Epithelial cell of prostate (primary cell): Measurements from ENCODE around the gene PDCL2.
A peak's percentile ranks its signal among the peaks of the same experiment; 100 is the strongest.
"Not testable (repeated sequence)": the region's sequence is repeated elsewhere in the genome, so short reads cannot be mapped to it uniquely, and the experiment has no call there.

Source experiments
- DNase-seq: peaks from one replicate; pipeline ENCODE4 v3.0.0-alpha.2; 2011; ENCODE audit warnings: low read depth, low spot score
- H3K27ac ChIP-seq: fragments of 450-650 bp; 2 replicates; pipeline ENCODE4 v1.5.1; 2017; ENCODE audit warnings: mild to moderate bottlenecking

Gene PDCL2

DNA sequence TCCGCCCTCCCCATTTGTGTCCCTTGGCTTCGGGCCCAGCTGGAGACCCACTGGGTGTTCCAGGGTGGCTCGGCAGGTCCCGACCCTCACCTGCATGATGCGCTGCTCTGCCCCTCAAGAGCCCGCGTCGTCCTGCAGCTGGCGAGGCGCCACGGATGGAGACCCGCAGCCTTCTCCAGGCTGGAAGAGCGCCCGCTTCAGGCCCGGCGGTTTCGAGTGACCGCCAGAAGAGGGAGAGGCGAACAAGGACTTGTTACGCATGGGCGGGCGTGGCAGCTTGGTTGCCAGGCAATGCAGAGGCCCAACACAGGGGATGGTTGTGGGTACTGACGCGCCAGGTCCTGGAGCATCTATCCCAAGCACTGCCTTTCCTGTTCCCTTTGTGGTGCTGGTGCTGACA lies at the start of gene PDCL2:
TSS of gene PDCL2 (minus strand) at position 232 of the 400 bp plus-strand sequence. CDS start at position 96, 136 bp downstream.
- no peak within 1 kb of the TSS for H3K27ac ChIP-seq
- no peak for DNase-seq

DNA sequence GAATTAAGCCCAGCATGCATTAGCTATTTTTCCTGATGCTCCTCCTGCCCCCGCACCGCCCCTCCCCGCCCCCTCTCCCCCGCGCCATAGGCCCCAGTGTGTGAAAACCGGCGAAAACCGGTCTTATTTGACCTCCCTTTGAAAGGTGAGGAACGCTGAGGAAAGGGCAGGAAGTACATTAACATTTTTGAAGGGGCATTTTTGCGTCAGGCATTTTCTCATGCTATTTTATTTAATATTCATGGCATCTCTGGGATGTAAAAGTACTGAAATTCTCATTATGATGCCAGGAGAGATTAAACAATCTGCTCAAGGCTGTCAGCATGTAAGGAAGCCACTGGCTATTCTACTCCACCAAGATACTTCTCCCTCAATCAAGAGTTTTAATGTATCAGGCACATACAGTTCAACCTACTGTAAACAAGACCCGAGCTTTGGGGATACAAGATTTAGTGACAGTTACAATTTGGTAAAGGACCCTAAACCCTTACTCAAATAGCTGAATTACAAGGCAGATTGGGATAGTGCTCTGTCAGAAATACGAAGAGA lies 45.3 kb upstream of the PDCL2 start:
- H3K27ac ChIP-seq = no peak overlapping the region
- no peak for DNase-seq

GRCh38 chr4:55636656-55636999 lies 44.6 kb upstream of the PDCL2 start:
- no peak overlapping the region for H3K27ac ChIP-seq
- DNase-seq = no peak

DNA sequence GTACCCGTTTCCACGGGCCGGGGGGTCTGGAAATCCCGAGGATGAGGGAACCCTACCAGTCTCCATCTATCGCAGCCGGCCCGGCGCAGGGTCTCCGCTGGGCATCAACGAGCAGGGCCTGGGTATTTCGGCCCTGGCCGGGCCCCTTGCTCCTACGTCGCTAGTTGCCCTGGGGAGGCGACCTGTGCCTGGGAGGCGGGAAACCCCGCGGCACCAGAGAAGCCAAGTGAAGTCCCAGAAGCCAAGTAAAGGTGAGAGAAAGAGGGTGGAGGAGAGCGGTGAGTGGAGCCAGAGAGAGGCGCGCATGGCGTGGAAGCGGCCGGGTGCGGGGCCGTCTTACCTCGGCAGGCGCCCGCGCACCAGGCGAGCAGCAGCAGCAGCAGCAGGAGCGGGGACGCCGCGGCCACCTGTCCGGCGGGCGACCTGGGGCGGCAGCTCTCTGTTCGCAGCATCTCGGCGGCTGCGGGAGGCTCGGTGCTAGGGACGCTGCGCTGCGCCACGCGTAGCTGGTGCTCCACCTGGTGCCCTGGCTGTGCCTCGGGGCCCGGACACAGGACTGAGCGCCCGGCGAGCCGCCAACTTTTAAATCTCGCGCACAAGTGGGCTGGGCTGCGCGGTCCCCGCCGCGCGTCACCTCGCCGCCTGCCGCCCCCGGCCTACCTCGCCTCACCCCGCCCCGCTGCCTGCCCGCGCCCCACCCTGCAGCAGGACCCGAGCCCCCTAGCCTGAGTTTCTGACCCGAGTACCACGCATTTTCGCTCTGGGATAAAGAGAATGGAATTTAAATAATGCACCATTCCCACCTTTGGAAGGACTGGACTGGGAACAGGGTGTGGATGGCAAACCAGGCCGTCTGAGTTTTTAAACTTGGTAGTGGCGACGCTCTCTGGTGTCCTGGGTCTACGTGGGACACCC lies 44.0 kb upstream of the PDCL2 start, which contains the start of gene NMU:
TSS of gene NMU (minus strand) at position 558 of the 915 bp plus-strand sequence. CDS start at position 452, 106 bp downstream.
- H3K27ac ChIP-seq = no peak within 1 kb of the TSS
- DNase-seq = no peak

DNA sequence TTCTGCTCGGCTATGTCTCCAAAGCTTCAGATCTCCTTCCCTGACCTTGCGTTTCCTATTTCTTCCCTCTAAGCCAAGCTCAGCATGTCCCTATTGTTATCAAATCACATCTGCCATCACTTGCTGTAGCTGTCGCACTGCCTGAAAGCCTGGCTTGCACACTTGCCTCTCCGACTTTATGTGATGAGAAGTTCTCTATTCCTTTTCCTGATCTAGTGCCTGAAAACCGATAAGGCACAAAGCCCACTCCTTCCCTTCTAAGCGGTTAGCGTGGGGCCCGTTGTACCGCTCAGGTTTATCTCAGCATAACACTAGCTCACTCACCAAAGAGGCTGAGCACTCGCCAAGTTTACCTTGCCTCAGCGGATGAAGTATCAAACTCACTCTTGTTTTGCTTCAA lies 43.2 kb upstream of the PDCL2 start:
- DNase-seq = no peak
- no peak overlapping the region for H3K27ac ChIP-seq

GRCh38 chr4:55634417-55635128 lies 42.5 kb upstream of the PDCL2 start:
- H3K27ac ChIP-seq = no peak overlapping the region
- DNase-seq = no peak

DNA sequence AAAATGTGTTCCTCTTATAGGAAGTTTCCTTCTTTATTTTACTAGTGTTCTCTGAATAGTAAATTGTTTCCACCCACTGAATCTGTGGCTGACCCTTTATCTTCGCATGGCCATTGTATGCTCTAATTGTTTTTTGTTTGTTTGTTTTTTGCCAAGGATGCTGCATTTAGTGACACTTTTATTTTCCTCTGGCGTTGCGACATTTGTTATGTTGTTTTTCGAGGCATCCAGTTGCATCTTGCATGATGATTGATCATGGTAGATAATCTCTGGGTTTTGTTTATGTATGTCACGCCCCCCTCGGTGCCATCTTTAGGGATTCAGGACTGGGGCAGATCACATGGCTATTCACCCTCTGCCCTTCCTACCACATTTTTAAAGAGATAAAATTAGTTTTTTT lies 41.9 kb upstream of the PDCL2 start:
- no peak for DNase-seq
- no peak overlapping the region for H3K27ac ChIP-seq

- DNase-seq = no peak
- H3K27ac ChIP-seq = no peak overlapping the region
Measured at GRCh38 chr4:55625835-55626234, 33.8 kb upstream of the PDCL2 start.

DNA sequence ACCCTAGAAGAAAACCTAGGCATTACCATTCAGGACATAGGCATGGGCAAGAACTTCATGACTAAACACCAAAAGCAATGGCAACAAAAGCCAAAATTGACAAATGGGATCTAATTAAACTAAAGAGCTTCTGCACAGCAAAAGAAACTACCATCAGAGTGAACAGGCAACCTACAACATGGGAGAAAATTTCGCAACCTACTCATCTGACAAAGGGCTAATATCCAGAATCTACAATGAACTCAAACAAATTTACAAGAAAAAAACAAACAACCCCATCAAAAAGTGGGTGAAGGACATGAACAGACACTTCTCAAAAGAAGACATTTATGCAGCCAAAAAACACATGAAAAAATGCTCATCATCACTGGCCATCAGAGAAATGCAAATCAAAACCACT lies 32.0 kb upstream of the PDCL2 start:
- not testable (repeated sequence) for H3K27ac ChIP-seq, DNase-seq

- H3K27ac ChIP-seq = no peak overlapping the region
- DNase-seq = no peak
Measured at GRCh38 chr4:55618546-55619143, 26.6 kb upstream of the PDCL2 start.

DNA sequence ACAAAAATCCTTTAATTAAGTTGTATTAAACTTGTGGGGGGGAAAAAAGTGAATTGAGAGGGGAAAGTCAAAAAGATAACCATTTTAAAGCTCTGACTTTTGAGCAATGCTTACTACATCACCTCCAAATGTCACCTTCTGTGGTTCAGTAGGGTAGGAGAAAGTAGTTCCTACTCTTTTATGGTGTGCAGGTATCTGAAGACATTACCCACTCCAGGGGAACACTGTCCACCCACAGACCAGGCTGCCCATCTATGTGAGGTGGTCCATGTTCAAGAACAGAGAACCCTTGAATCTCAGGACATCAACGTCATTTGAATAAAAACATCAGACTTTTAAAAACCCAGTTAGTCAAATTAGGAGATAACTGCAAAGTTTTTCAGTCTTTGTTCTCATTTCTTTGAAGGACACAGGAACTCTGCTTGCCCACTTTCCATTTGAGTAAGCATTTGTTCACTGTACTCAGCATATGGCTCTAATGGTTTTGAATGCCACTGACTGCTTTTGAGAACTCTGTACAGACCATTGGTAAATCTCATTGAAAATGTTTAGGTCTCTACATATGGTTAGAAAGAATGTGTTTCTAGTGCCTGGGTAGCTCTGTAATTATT lies 25.6 kb upstream of the PDCL2 start:
- no peak overlapping the region for H3K27ac ChIP-seq
- DNase-seq = no peak

DNA sequence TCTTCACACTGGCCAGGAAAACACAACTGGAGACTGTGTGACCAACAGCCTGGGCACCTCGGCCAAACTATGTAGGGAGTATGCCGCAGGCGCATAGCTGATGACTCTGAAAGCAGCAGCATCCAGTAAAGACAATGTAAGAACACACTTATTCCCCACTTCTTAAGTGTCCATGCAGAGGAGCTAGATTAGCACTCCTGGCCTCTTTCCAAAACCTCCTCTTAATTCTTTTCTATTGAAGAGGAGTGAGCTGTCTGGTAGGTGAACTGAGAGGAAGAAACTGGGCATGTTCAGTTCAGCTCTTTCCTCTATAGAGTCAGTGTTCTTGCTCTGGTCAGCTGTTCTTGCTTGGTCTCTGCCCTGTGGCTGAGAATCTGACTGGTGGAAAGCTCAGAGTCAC lies 23.0 kb upstream of the PDCL2 start:
- no peak overlapping the region for H3K27ac ChIP-seq
- DNase-seq = no peak

DNA sequence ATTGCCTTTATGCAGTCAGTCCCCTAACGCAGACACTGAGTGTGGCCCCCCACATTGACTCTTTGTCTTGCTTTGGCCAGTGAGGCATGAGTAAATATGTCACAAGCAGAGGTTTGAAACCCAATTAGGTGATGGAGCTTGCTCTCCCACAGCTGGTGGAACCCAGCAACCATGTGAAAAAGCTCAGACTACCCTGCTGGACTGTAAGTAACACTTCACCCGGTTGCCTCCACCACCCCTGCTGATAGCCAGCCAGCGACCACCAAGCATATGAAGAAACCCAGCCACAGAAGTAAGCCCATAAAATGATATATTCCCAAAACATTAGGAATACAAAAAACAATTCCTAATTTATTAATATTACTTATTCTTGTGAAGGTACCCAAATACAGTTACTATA lies 21.6 kb upstream of the PDCL2 start:
- no peak for DNase-seq
- no peak overlapping the region for H3K27ac ChIP-seq

DNA sequence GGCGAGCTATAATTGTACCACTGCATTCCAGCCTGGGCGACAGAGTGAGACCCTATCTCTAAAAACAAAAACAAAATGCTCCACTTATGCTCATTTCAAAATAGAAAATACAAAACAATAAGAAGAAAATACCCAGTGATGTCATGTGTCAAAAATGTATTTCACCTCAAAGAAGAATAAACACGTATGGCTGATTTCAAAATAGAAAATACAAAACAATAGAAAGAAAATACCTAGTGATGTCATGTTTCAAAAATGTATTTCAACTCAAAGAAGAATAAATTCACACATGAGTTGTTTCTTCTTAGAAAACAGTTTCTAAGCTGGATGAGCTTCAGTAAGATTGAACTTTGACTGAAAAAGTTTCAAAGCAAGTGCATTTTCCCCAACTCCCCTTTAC lies 20.3 kb upstream of the PDCL2 start:
- DNase-seq = no peak

DNA sequence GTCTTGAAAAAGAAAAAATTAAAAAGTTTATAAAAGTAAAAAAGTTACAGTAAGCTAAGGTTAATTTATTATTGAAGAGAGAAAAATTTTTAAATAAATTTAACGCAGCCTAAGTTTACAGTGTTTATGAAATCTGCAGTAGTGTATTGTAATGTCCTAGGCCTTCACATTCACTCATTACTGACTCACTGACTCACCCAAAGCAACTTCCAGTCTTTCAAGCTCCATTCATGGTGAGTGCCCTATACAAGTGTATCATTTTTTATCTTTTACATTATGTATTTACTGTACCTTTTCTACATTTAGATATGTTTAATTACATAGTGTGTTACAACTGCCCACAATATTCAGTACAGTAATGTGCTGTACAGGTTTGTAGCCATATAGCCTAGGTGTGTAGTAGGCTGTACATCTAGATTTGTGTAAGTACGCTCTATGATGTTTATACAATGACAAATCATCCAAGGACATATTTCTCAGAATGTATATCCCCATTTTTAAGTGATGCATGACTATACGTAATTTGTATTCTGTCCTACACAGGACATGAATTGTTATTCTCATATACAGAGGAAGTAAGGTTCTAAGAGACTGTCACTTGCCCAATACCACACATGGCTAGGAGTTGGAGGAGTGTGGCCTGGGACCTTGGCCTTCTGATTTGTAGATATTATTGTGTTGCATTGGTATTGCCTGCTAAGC lies 19.5 kb upstream of the PDCL2 start:
- peak overlapping the region; percentile 93 for H3K27ac ChIP-seq
- DNase-seq = no peak

More for the DNA sequence above, 20.3 kb upstream of the PDCL2 start:
- peak overlapping the region; percentile 93 for H3K27ac ChIP-seq

GRCh38 chr4:55610381-55610780 lies 18.3 kb upstream of the PDCL2 start:
- no peak for DNase-seq
- H3K27ac ChIP-seq = peak overlapping the region; percentile 93

DNA sequence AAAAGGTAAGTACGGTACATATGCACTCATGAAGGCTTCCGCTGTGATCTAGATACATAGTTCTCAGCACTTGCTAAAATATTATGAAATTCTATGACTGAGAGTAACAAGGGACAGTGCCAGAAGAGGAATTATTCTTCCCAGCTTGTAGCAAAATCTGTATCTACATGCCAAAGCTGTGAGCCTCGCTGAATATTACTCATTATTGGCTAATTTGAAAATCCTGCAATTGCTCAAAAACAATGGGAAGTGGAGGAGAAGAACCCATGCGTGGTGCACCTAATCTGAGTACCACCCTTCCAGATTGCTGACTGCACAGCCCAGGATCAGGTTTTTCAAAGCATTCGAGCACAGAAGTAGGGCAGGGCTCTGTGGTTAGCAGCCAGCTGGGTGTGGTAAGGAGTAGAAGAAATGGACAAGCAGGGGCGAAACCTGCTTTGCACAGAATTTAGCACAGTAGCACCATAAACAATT lies 17.4 kb upstream of the PDCL2 start:
- DNase-seq = peak; percentile 93
- H3K27ac ChIP-seq = peak overlapping the region; percentile 93

- no peak for DNase-seq
- peak overlapping the region; percentile 93 for H3K27ac ChIP-seq
Measured at GRCh38 chr4:55608591-55608990, 16.5 kb upstream of the PDCL2 start.

- no peak for DNase-seq
- no peak overlapping the region for H3K27ac ChIP-seq
Measured at GRCh38 chr4:55604996-55605395, 13.0 kb upstream of the PDCL2 start.

DNA sequence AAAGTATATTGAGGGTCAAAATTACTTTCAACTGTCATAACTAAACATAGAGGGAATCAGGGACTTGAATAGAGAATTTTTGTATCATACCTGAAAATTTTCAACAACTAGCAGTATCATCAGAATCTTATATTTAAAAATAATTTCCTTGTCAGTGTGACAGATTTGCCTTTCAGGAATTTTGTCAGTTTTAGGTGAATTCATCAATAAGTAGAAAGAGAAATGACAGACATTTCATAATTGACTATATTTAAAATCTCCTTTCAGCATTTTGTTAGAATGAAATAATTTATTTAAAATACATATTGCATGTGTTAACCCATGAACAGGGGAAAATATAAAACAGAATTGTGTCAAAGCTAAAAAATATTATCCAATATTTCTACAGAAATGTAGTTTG lies 8.6 kb upstream of the PDCL2 start:
- DNase-seq = no peak
- H3K27ac ChIP-seq = no peak overlapping the region
